Thyroid gland (tissue), 4 donors: ENCODE results near the gene CBFA2T3.

ENCODE experiments used
- POLR2A ChIP-seq, 2 donors: fragments of 450-650 bp; IDR thresholded peaks; one replicate each; pipeline ENCODE4 v1.6.1; 2017; ENCODE audit warnings: antibody characterized with exemption in 2 of 2, mild to moderate bottlenecking in 2 of 2, moderate library complexity in 1 of 2
- TF ChIP-seq, protein P1 (sequence below), 6 experiments: fragments of 200-600 bp in 3 of 6; fragments of 450-650 bp in 3 of 6; sonication (generic) in 3 of 6; IDR thresholded peaks; one replicate each; pipeline ENCODE4 v1.5.1; 2016 to 2019; ENCODE audit warnings: antibody characterized with exemption in 6 of 6, mild to moderate bottlenecking in 2 of 6, inconsistent platforms in 1 of 6, moderate library complexity in 1 of 6

DNA sequence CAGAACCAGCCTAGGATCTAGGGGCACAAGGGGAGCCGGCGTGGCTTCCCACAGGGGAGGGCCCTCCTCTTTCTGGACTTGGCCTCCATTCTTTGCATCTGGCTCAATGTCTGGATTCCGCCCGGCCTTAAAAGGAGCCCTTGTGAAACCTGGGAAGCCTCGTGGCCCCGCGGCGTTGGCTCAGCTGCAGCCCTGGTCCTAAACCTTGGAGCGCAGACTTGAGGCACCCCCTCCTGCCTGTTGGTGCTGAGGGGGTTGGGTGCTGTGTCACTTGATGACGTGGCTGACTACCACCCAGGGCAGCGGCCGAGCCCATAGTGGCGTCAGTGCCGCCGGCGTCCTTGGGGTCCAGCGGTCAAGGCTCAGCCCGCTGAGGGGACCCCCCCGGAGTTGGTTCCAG, 115.6 kb downstream of the CBFA2T3 start:
- TF ChIP-seq POLR2A (IDR thresholded peaks at IDR 0.05) = no peak
- TF ChIP-seq, protein P1, sequence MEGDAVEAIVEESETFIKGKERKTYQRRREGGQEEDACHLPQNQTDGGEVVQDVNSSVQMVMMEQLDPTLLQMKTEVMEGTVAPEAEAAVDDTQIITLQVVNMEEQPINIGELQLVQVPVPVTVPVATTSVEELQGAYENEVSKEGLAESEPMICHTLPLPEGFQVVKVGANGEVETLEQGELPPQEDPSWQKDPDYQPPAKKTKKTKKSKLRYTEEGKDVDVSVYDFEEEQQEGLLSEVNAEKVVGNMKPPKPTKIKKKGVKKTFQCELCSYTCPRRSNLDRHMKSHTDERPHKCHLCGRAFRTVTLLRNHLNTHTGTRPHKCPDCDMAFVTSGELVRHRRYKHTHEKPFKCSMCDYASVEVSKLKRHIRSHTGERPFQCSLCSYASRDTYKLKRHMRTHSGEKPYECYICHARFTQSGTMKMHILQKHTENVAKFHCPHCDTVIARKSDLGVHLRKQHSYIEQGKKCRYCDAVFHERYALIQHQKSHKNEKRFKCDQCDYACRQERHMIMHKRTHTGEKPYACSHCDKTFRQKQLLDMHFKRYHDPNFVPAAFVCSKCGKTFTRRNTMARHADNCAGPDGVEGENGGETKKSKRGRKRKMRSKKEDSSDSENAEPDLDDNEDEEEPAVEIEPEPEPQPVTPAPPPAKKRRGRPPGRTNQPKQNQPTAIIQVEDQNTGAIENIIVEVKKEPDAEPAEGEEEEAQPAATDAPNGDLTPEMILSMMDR (IDR thresholded peaks at IDR 0.05) = no peak
